ENCODE data around the gene SPACA6.

Gene SPACA6

DNA sequence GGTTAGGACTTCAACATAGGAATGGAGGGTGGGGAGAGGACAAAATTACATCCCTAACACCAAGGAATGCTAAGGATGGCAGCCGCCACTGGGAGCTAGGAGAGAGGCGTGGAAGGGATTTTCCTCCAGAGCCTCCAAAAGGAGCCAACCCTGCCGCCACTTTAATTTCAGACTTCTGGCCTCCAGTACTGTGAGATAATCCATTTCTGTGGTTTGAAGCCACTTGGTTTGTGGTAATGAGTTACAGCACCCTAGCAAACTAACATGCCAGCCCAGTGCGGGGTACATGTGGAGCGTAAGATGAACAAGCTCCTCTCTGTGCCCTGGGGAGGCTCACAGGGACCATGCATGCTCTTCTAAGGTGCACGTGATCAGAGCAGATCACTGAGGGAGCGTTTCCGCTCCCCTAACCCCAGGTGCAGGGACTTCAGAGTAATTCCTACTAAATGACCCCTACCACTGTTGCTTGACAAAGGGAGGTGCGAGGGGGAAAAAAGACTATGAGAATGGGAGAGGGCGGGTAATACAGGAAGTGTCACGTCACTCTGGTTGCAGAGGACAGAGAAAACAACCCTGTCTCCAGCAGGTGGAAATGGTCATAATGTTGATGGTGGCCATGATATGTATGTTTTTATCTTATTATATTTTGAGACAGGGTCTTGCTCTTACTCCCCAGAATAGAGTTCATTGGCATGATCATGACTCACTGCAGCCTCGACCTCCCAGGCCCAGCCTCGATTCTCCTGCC is 46.5 kb downstream of the SPACA6 start:
- no peak for FAIRE-seq

- no peak for FAIRE-seq
Measured at GRCh38 chr19:51740356-51740755, 47.2 kb downstream of the SPACA6 start.

DNA sequence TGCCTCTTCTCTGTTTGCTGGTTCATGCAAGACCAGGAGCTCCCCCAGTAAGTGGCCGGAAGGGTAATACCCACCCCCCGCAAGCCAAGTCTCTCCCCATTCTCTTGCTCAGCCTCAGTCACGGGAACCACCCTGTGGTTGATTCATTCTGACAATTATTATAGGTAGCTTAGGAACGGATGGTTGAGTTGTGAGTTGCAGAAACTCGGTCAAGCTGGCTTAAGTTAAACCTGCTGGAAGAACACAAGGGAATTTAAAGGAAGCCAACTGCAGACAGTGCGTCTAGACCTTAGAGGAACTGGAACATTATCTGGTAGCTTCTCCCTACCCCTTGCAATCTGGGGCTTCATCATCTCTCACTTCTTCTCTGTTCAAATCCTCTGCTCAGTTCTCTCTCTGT is 49.7 kb downstream of the SPACA6 start:
- FAIRE-seq = no peak

- no peak for FAIRE-seq
Measured at GRCh38 chr19:51743405-51743804, 50.3 kb downstream of the SPACA6 start.

DNA sequence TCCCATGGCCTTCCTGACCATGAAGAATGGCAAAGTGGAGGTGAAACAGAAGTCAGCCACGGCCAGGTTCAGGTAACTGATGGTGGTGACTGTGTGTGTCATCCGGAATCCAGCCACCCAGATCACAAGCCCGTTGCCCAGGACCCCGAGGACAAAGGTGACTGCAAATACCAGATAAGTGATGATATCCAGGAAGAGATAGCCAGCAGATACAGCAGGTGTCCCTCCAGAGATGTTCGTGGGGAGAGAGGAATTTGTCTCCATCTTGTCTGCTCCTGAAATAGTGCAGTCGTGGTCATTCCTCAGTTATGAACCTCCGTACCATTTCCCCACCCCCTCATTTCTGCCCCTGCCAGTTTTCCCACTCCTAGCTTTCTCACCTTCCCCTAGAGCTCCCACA is 53.6 kb downstream of the SPACA6 start:
- FAIRE-seq = no peak

GRCh38 chr19:51749979-51750378 is 56.8 kb downstream of the SPACA6 start:
- no peak for FAIRE-seq

DNA sequence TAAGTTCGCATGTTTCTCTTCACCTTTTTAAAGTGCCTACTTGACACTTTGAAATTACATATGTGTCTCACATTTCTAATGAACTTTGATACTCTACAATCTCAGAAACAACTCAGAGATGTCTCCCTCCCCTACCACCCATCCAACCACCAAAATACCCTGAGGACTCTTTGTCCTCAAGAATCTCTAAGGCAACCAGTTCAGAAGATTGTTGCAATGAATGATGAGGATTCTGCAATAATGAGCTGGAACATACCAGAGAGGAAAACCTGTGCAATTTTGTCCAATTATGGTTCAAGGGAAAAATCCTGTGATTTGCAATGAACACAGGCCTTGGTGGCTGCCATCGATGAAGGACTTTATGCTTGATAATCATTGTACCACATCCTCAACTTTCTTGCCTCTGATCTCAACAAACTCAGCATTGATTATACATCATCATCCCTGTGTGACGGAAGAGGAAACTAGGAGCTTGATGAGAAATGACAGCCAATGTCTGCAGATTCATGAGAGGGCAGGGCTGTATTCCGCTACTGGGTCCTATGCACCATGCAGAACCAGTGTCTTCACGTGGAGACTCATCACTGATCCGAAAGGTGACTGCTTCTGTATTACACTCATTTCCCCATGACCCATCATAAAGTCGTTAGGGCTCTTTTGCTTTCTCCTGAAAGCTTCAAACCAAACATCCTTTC is 57.4 kb downstream of the SPACA6 start:
- no peak for FAIRE-seq

GRCh38 chr19:51751655-51752054 is 58.5 kb downstream of the SPACA6 start, which contains the start of gene FPR1:
Gene FPR1, minus strand, starts transcription at chr19:51751878. Its CDS starts 4,884 bp downstream, at chr19:51746994.
- FAIRE-seq = no peak

- FAIRE-seq = no peak
Measured at GRCh38 chr19:51754109-51754508, 61.0 kb downstream of the SPACA6 start.

- FAIRE-seq = no peak
Measured at GRCh38 chr19:51754770-51755169, 61.6 kb downstream of the SPACA6 start.
